GM06990 (cell line): ENCODE measurements around the gene MYORG.
"Not testable (repeated sequence)": the region's sequence is repeated elsewhere in the genome, so short reads cannot be mapped to it uniquely, and the experiment has no call there.

Experiments
- DNase-seq: peaks from one replicate; pipeline ENCODE4 v3.0.0-alpha.2; 2011; ENCODE audit not compliant: insufficient read length; ENCODE audit errors: extremely low read depth
- H3K27me3 ChIP-seq: replicated peaks from 2 replicates; pipeline ENCODE4 v1.6.0; 2011; ENCODE audit warnings: low read length; ENCODE audit not compliant: control insufficient read depth, insufficient read depth
- H3K36me3 ChIP-seq: 2 replicates; pipeline ENCODE4 v1.5.1; 2011; ENCODE audit warnings: low read length; ENCODE audit not compliant: control insufficient read depth, insufficient read depth
- H3K4me3 ChIP-seq: replicated peaks from 2 replicates; pipeline ENCODE4 v1.5.1; 2011; ENCODE audit warnings: low read depth, mild to moderate bottlenecking, control low read depth, low read length
- TF ChIP-seq, protein P1 (sequence below): IDR thresholded peaks from 2 replicates; pipeline ENCODE4 v1.5.1; 2011; ENCODE audit warnings: low read length, control low read depth, mild to moderate bottlenecking, inconsistent platforms; ENCODE audit not compliant: insufficient read depth, poor library complexity, severe bottlenecking

Gene MYORG

GRCh38 chr9:34338665-34339385 lies 37.9 kb downstream of the MYORG start:
- TF ChIP-seq, protein P1, sequence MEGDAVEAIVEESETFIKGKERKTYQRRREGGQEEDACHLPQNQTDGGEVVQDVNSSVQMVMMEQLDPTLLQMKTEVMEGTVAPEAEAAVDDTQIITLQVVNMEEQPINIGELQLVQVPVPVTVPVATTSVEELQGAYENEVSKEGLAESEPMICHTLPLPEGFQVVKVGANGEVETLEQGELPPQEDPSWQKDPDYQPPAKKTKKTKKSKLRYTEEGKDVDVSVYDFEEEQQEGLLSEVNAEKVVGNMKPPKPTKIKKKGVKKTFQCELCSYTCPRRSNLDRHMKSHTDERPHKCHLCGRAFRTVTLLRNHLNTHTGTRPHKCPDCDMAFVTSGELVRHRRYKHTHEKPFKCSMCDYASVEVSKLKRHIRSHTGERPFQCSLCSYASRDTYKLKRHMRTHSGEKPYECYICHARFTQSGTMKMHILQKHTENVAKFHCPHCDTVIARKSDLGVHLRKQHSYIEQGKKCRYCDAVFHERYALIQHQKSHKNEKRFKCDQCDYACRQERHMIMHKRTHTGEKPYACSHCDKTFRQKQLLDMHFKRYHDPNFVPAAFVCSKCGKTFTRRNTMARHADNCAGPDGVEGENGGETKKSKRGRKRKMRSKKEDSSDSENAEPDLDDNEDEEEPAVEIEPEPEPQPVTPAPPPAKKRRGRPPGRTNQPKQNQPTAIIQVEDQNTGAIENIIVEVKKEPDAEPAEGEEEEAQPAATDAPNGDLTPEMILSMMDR, result no peak
- Histone ChIP-seq H3K36me3 (peaks cover 12% of the 10 kb centered on the region), H3K27me3 (no peaks in the 10 kb centered on the region), H3K4me3 (no peak overlapping the region)
- no peak for DNase-seq

DNA sequence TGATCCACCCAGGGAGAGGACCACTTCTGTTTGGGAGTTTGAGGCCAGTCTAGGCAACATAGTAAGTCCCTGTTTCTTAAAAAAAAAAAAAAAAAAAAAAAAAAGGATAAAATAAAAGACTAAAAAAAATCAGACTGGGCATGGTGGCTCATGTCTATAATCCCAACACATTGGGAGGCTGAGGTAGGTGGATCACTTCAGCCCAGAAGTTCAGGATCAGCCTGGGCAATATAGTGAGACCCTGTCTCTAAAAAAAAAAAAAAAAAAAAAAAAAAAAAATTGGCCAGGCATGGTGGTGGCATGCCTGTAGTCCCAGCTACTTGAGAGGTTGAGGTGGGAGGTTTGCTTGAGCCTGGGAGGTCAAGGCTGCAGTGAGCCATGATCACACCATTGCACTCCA lies 38.6 kb downstream of the MYORG start:
- not testable (repeated sequence) for DNase-seq, H3K4me3 ChIP-seq, H3K27me3 ChIP-seq
- peaks cover 10% of the 10 kb centered on the region for H3K36me3 ChIP-seq

DNA sequence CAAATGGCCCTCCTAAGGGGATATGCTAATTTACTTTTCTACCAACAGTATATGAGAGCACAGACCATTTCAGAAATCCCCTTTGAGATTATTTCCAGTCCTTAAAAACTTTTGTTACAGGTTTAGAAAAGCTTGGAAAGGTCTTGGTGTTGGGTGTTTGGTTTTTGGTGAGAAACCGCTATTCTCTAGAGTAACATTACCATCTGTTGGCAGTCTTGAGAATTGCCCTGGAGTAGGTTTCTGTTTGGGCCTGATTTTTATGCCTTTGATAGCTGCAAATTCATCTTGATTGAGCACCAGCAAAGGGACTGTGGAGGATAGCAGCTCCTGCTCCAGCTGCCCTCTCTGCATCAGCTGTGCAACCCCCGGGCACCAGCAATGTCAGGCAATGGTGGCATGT lies 39.3 kb downstream of the MYORG start:
- no peak for DNase-seq
- TF ChIP-seq, protein P1, result no peak
- H3K4me3 ChIP-seq, result no peak overlapping the region

DNA sequence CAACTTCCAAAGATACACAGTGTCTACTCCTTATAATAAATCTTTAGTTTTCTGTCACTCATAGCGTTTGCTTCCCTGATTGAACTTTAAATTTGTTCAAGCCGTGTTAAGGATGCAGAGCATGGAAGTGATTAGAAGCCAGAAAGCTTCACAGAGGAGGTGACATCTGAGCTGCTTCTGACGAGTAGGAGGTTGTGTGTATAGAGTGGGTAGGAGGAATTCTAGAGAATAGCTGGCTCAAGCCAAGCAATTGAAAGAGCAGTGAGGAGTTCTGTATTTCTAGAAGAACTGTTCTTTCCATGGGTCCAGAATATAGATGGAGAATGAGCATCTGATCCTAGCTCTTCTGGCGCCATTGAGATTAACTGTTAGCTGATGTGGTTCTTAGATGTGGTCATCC lies 41.3 kb downstream of the MYORG start:
- Histone ChIP-seq H3K27me3 (no peaks in the 10 kb centered on the region), H3K4me3 (no peak overlapping the region), H3K36me3 (peaks cover 9% of the 10 kb centered on the region)
- TF ChIP-seq, protein P1, result no peak
- DNase-seq, result no peak

More for the DNA sequence above, 39.3 kb downstream of the MYORG start:
- H3K27me3 ChIP-seq, result no peaks in the 10 kb centered on the region
- H3K36me3 ChIP-seq, result peaks cover 10% of the 10 kb centered on the region

DNA sequence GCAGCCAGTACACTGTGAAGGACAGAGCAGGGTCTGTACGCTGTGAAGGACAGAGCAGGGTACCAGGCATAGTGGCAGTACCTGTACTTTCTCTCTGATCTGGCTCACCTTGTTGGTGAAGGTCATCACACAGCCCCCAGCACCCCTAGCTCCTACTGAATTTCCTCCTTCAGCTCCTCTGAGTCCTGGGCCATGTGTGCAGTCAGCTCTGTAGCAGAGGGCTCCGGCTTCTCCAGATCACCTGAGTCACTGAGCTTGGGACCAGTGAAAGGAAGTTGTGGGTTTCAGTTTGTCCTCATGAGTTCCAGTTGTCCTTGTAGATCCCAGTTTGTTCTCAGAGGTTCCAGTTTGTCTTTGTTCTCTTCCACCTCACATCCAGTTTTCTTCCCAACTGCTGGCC lies 41.8 kb downstream of the MYORG start:
- H3K4me3 ChIP-seq, result no peak overlapping the region

GRCh38 chr9:34334337-34334824 lies 42.3 kb downstream of the MYORG start:
- TF ChIP-seq, protein P1, result no peak
- H3K27me3 ChIP-seq, result no peaks in the 10 kb centered on the region
- peaks cover 8% of the 10 kb centered on the region for H3K36me3 ChIP-seq
- H3K4me3 ChIP-seq, result no peak overlapping the region
- no peak for DNase-seq

More for the DNA sequence above, 41.8 kb downstream of the MYORG start:
- no peak for DNase-seq
- Histone ChIP-seq H3K36me3 (peaks cover 8% of the 10 kb centered on the region), H3K27me3 (no peaks in the 10 kb centered on the region)
- TF ChIP-seq, protein P1, result no peak
